Activated naive CD4-positive, alpha-beta T cell treated with anti-CD3 and anti-CD28 coated beads, Interleukin-2, amount 50 U/mL, for 72 hours (primary cell): ENCODE results near the gene ARMC10. TPM values are rescaled to one million over a fixed set of nuclear protein-coding genes. Genes with fewer than 3 reads are reported as not detected.
"Not testable (repeated sequence)": the region's sequence is repeated elsewhere in the genome, so short reads cannot be mapped to it uniquely, and the experiment has no call there.

Experiments
- ATAC-seq, 2 donors: fragments of 150-1000 bp; cut with Tn5 transposase; 2 replicates each; pipeline ENCODE4 v1.10.0; 2021; ENCODE audit warnings: mild to moderate bottlenecking in 2 of 2, moderate library complexity in 2 of 2
- DNase-seq, 2 donors: peaks; one replicate each; pipeline ENCODE4 v3.0.0; 2021 to 2022; ENCODE audit warnings: low spot score in 2 of 2
- H3K27ac Mint-ChIP-seq, 2 donors: one replicate each; pipeline ENCODE4 v1.8.0; 2022; ENCODE audit warnings: mild to moderate bottlenecking in 2 of 2, mixed read lengths in 2 of 2
- H3K36me3 Mint-ChIP-seq, 2 donors: one replicate each; pipeline ENCODE4 v1.8.0; 2022; ENCODE audit warnings: mixed read lengths in 2 of 2
- H3K9me3 Mint-ChIP-seq, 2 donors: one replicate each; pipeline ENCODE4 v1.8.0; 2022; ENCODE audit warnings: mixed read lengths in 2 of 2
- total RNA-seq, 2 donors: library from RNA; stranded (reverse); gene quantifications; one replicate each; pipeline ENCODE4 v1.2.3, GENCODE V29; 2022

ARMC10 gene
- total RNA-seq, 2 donors from 2014 or later: 33.4 to 43.5 TPM

DNA sequence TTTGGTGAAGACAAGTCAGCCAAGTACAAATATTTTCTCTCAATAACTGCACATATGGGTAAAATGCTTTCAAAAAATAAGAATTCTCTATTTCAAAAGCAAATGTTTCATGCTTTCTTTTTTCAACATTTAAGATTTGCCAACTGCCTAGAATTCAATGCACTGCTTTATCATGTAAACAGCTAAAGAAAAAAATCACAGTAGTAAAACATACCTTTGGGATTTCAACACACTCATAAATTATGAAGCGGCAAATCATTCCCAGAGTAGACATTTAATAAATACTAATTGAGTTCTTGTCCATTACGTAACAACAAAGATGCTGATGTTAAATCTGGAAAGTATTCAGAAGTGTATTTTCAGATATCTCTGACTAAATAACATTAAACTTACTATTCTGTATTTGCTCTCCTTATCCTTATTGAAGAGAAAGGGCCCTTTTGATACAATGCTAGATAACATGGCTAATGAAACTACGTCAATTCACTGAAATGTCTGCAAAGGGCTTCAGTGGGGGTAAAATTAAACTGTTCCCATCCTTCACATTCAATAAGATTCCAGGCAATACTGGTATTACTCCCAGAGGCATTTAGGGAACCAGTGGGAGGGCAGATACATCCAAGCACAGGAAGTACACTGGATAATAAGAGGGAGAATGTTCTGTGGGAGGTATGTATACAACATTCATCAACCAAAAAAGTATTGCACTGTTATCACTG, 60.1 kb downstream of the ARMC10 start:
- H3K9me3 Mint-ChIP-seq: no peaks in the 10 kb centered on the region
- ATAC-seq: no peak
- H3K27ac Mint-ChIP-seq: no peak overlapping the region
- no peak for DNase-seq
- H3K36me3 Mint-ChIP-seq: peaks cover 0 to 10% of the 10 kb centered on the region in 2 donors

DNA sequence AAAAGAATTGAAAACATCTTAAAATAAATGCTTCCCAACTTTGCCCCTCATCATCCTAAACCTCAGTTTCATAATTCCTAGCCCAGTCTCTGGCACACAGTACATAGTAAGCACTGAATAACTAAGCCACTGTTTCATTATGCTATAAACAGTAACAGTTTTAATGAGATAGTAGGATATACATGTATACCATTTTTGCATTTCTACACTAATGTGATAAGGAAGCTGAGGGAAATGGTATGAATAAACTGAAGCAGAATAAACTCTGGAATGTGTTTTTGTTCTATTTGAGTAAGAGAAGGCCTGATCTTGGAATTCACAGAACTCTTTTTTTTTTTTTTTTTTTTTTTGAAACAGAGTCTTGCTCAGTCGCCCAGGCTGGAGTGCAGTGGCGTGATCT, 65.1 kb downstream of the ARMC10 start:
- H3K9me3 Mint-ChIP-seq: peaks cover 0 to 13% of the 10 kb centered on the region in 2 donors
- no peak for ATAC-seq
- peaks cover 7 to 29% of the 10 kb centered on the region in 2 donors for H3K36me3 Mint-ChIP-seq
- DNase-seq: no peak
- H3K27ac Mint-ChIP-seq: no peak overlapping the region

DNA sequence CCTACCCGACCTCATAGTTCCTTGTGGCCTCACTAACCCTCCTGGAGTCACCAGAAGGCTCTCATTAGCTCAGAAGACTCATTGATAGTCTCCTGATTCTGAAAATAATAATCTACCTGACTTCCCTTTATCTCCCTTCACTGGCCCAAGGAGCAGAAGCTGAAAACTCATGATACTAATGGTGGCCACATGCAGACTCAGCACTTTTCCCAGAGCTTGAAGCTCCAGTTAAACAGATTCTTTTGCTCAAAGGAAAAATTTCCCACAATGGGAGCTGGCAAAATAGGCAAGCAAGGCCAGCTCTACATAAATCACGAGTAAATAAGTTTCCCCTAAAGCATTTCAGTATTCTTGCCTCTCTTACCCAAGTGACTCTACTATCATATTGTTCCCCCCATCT, 65.7 kb downstream of the ARMC10 start:
- no peak overlapping the region for H3K27ac Mint-ChIP-seq
- no peak for ATAC-seq
- H3K9me3 Mint-ChIP-seq: peaks cover 0 to 13% of the 10 kb centered on the region in 2 donors
- DNase-seq: no peak
- H3K36me3 Mint-ChIP-seq: peaks cover 7 to 29% of the 10 kb centered on the region in 2 donors

- peaks cover 7 to 29% of the 10 kb centered on the region in 2 donors for H3K36me3 Mint-ChIP-seq
- DNase-seq (no peak), ATAC-seq (peak in 1 of 2 donors; percentile 68)
- peaks cover 0 to 13% of the 10 kb centered on the region in 2 donors for H3K9me3 Mint-ChIP-seq
- H3K27ac Mint-ChIP-seq: peak overlapping the region; percentile 67 to 79
These were observed 66.9 kb downstream of the ARMC10 start for GRCh38 chr7:103141753-103142404.

DNA sequence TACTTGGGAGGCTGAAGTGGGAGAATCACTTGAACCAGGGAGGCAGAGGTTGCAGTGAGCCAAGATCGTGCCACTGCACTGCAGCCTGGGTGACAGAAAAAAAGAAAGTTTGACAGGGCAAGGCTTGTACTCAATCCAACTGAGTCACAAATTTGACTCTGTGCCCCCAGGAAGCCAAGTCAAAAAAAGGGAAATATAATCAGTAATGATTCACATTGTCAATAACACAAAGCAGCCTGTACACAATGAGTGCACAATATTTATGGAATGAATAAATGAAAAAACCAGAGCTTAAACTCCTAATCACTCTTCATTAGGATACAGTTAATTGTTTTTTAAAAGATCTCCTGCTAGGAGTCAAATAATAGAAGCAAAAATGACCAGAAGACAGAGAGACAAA, 67.6 kb downstream of the ARMC10 start:
- ATAC-seq (no peak), DNase-seq (no peak)
- Mint-ChIP-seq H3K9me3 (peaks cover 0 to 13% of the 10 kb centered on the region in 2 donors), H3K27ac (peak overlapping the region in 1 of 2 donors; percentile 67), H3K36me3 (peaks cover 7 to 33% of the 10 kb centered on the region in 2 donors)

- Mint-ChIP-seq H3K27ac (no peak overlapping the region), H3K36me3 (peaks cover 16 to 44% of the 10 kb centered on the region in 2 donors), H3K9me3 (peaks cover 0 to 13% of the 10 kb centered on the region in 2 donors)
- DNase-seq (no peak), ATAC-seq (no peak)
These were observed 68.9 kb downstream of the ARMC10 start for GRCh38 chr7:103143868-103144267.

DNA sequence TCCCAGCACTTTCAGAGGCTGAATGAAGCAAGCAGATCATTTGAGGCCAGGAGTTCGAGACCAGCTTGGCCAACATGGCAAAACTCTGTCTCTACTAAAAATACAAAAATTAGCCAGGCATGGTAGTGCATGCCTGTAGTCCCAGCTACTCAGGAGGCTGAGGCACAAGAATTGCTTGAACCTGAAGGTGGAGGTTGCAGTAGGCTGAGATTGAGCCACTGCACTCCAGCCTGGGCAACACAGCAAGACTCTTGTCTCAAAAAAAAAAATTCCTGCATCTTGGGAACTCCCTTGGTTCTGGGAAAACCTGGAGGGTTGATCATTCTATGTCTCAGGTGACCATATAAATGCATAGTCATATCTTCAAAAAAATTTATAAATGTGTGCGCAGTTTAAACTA, 69.8 kb downstream of the ARMC10 start:
- ATAC-seq, DNase-seq, H3K27ac Mint-ChIP-seq: not testable (repeated sequence)
- H3K36me3 Mint-ChIP-seq: peaks cover 22 to 48% of the 10 kb centered on the region in 2 donors
- H3K9me3 Mint-ChIP-seq: peaks cover 0 to 13% of the 10 kb centered on the region in 2 donors

DNA sequence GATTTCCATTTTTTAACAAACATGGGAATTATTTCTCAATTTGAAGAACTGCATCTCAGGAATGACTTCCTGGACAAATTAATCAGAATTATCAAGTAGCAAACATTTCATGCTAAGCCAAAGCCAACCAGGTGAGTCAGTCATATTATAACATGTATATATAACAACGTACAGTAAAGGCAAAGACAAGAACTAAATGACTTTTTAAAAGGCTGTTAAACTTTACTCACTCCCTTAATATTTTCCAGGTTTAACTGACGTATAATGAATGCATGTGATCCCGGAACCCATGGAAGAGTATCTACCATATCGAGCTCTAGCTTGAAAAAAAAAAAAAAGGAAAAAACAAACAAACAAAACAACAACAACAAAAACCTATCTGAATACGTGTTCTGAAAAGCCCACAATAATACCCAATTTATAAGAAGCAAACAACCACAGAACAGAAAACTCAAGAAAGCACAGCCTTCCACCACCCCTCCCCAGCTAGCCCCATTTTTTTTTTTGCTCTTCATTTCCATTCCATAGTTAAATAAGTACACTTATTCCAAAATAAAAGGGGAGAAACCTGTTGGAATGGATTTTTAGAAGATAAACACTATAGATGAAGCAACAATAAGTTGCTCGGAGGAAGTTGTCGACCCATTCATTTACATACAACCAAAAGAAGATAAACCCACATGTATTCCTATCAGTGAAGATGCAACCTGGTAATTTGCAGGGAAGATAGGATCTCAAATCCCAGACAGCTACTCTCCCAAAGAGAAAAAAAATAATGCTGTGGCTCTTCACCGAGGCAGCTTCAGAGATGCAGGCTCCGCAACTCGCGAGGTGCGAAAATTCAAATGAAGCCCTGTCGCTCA, 73.4 kb downstream of the ARMC10 start:
- DNase-seq (no peak), ATAC-seq (no peak)
- H3K36me3 Mint-ChIP-seq: peaks cover 21 to 29% of the 10 kb centered on the region in 2 donors

More for the DNA sequence above, 73.4 kb downstream of the ARMC10 start:
- H3K27ac Mint-ChIP-seq: peak overlapping the region; percentile 93 to 99
- peaks cover 0 to 1% of the 10 kb centered on the region in 2 donors for H3K9me3 Mint-ChIP-seq

Other genes with a start within 250 kb of the ARMC10 start
- not detected for gene LRRC17, start 162.1 kb upstream of the ARMC10 start, total RNA-seq
- gene FBXL13, start 344 bp upstream of the ARMC10 start, total RNA-seq: under 1 TPM; 0.56 to 0.71 TPM
- 1 to 10 TPM; 7.2 to 9.7 TPM for gene NAPEPLD, start 74.0 kb downstream of the ARMC10 start, total RNA-seq
- 10 to 100 TPM; 94.8 to 95.5 TPM for gene PMPCB, start 222.3 kb downstream of the ARMC10 start, total RNA-seq